ENCODE measurements around the gene ZNF611. TPM values are rescaled to one million over a fixed set of nuclear protein-coding genes. Genes with fewer than 3 reads are reported as not detected.

The ZNF611 gene
- total and polyA plus RNA-seq, 7 donors = 1.4 to 9.2 (median 4.1) TPM

- TF ChIP-seq CTCF (IDR thresholded peaks at IDR 0.05) = no peak
- WGBS, 3 donors = 87 to 90% (median 89%) methylated on average over 4 of the region's 4 CpGs
Measured at GRCh38 chr19:52673014-52673413, 61.8 kb downstream of the ZNF611 start.

DNA sequence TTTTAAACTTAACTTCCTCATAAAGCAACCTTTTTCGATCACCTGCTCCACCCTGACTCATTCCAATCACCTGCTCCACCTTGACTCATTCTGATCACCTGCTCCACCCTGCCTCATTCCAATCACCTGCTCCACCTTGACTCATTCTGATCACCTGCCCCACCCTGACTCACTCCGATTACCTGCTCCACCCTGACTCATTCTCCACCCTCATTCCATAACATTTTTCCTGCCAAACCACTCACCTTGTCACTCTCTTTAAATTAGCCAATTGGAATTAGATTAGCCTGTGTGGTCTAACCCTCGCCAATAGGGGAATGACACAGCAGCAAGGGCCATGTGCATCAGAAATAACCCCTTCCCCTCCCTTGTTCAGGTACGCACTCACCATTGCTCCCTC is 64.8 kb downstream of the ZNF611 start:
- no peak for DNase-seq
- no peak overlapping the region for H3K4me3 ChIP-seq
- intact Hi-C loops (cut with DNase I) = no loop called here
- H3K9me3 ChIP-seq = no peaks in the 10 kb centered on the region
- TF ChIP-seq CTCF (IDR thresholded peaks at IDR 0.05) = no peak
- no peaks in the 10 kb centered on the region for H3K27me3 ChIP-seq (ENCODE audit: insufficient read depth in 3 of 3, low read length in 2 of 3)
- H3K27ac ChIP-seq = no peak overlapping the region
- H3K4me1 ChIP-seq = no peaks in the 10 kb centered on the region
- no peak for ATAC-seq
- no peaks in the 10 kb centered on the region for H3K36me3 ChIP-seq (ENCODE audit: insufficient read depth in 1 of 2, low read depth in 1 of 2)
- WGBS, 3 donors = 95 to 96% (median 95%) methylated on average over 4 of the region's 4 CpGs

More at GRCh38 chr19:52673014-52673413, 61.8 kb downstream of the ZNF611 start:
- Histone ChIP-seq H3K9me3 (no peaks in the 10 kb centered on the region), H3K27me3 (ENCODE audit: insufficient read depth in 3 of 3, low read length in 2 of 3) (no peaks in the 10 kb centered on the region), H3K4me3 (no peak overlapping the region), H3K4me1 (no peaks in the 10 kb centered on the region), H3K27ac (no peak overlapping the region), H3K36me3 (ENCODE audit: insufficient read depth in 1 of 2, low read depth in 1 of 2) (no peaks in the 10 kb centered on the region)
- DNase-seq = no peak
- ATAC-seq = no peak
- intact Hi-C loops (cut with DNase I) = no loop called here

DNA sequence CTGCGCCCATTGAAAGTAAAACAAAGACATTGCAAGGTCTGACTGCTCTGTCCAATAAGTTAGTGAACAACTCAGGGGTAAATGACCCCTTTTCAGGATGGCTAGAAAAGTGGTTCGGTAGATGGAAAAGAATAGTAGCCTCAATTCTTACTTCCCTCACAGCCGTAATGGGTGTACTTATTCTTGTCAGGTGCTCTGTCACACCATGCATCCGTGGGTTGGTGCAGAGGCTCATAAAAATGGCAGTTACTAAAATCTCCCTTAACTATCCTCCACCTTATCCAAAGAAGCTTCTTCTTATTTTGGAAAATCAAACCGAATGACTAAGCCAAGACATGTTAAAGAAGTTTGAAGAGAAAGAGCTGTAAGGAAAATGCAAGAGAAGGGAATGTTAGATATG is 65.3 kb downstream of the ZNF611 start:
- Histone ChIP-seq H3K27ac (no peak overlapping the region), H3K9me3 (no peaks in the 10 kb centered on the region), H3K27me3 (ENCODE audit: insufficient read depth in 3 of 3, low read length in 2 of 3) (no peaks in the 10 kb centered on the region), H3K36me3 (ENCODE audit: insufficient read depth in 1 of 2, low read depth in 1 of 2) (no peaks in the 10 kb centered on the region), H3K4me1 (no peaks in the 10 kb centered on the region), H3K4me3 (no peak overlapping the region)
- no peak for TF ChIP-seq CTCF (IDR thresholded peaks at IDR 0.05)
- intact Hi-C loops (cut with DNase I) = no loop called here
- 91 to 96% (median 92%) methylated on average over 5 of the region's 5 CpGs for WGBS, 3 donors
- no peak for ATAC-seq
- no peak for DNase-seq

GRCh38 chr19:52667972-52668371 is 66.9 kb downstream of the ZNF611 start:
- H3K4me3 ChIP-seq = no peak overlapping the region
- ATAC-seq (no peak), DNase-seq (no peak)
- H3K9me3 ChIP-seq = no peaks in the 10 kb centered on the region
- intact Hi-C loops (cut with DNase I) = no loop called here
- TF ChIP-seq CTCF (IDR thresholded peaks at IDR 0.05) = no peak
- 68 to 75% (median 71%) methylated on average over 6 of the region's 6 CpGs for WGBS, 3 donors
- no peaks in the 10 kb centered on the region for H3K36me3 ChIP-seq (ENCODE audit: insufficient read depth in 1 of 2, low read depth in 1 of 2)
- no peak overlapping the region for H3K27ac ChIP-seq
- H3K27me3 ChIP-seq (ENCODE audit: insufficient read depth in 3 of 3, low read length in 2 of 3) = no peaks in the 10 kb centered on the region
- no peaks in the 10 kb centered on the region for H3K4me1 ChIP-seq

DNA sequence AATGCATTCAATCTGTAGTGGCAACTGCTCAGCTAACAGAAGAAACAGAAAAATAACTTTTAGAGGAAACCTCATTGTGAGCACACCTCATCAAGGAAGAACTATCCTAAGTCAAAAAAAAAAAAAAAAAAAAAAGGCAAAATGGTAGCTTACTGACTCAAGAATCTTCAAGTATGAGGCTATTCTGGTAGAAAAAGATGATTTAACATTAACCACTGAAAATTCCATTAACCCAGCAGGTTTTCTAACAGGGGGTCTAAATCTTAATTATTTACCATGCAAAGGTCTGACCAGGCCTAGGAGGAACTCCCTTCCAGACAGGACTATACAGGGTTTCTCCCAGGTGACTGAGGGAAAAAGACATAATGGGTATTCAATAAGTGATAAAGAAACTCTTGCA is 68.3 kb downstream of the ZNF611 start:
- H3K36me3 ChIP-seq (ENCODE audit: insufficient read depth in 1 of 2, low read depth in 1 of 2) = no peaks in the 10 kb centered on the region
- H3K27me3 ChIP-seq (ENCODE audit: insufficient read depth in 3 of 3, low read length in 2 of 3) = no peaks in the 10 kb centered on the region
- no peaks in the 10 kb centered on the region for H3K4me1 ChIP-seq
- no peaks in the 10 kb centered on the region for H3K9me3 ChIP-seq
- DNase-seq (no peak), ATAC-seq (no peak)
- intact Hi-C loops (cut with DNase I) = no loop called here
- TF ChIP-seq CTCF (IDR thresholded peaks at IDR 0.05) = no peak
- no peak overlapping the region for H3K4me3 ChIP-seq
- H3K27ac ChIP-seq = no peak overlapping the region
